Adipocyte (in vitro differentiated cells): ENCODE data around the gene SPNS2.
A peak's percentile ranks its signal among the peaks of the same experiment; 100 is the strongest.

Experiments used
- DNase-seq: peaks from one replicate; pipeline ENCODE4 v3.0.0-alpha.2; 2015; ENCODE audit warnings: low read depth
- H3K27me3 ChIP-seq: replicated peaks from 2 replicates; pipeline ENCODE4 v1.7.0; 2013; ENCODE audit warnings: mild to moderate bottlenecking, low read length, moderate library complexity; ENCODE audit not compliant: control insufficient read depth, insufficient read depth
- H3K36me3 ChIP-seq: 2 replicates; pipeline ENCODE4 v1.7.0; 2013; ENCODE audit warnings: low read length, mild to moderate bottlenecking, moderate library complexity; ENCODE audit not compliant: control insufficient read depth, insufficient read depth, severe bottlenecking
- H3K4me1 ChIP-seq: 2 replicates; pipeline ENCODE4 v1.7.0; 2013; ENCODE audit warnings: mild to moderate bottlenecking, low read length, moderate library complexity; ENCODE audit not compliant: control insufficient read depth, insufficient read depth
- H3K4me3 ChIP-seq: 2 replicates; pipeline ENCODE4 v1.7.0; 2013; ENCODE audit warnings: mild to moderate bottlenecking, low read length, moderate library complexity
- H3K9ac ChIP-seq: 2 replicates; pipeline ENCODE4 v1.7.0; 2013; ENCODE audit warnings: mild to moderate bottlenecking, low read length, moderate library complexity
- H3K9me3 ChIP-seq: 2 replicates; pipeline ENCODE4 v1.7.0; 2013; ENCODE audit warnings: mild to moderate bottlenecking, low read length, moderate library complexity; ENCODE audit not compliant: control insufficient read depth

SPNS2 gene

GRCh38 chr17:4536742-4537411, 38.2 kb downstream of the SPNS2 start:
- Histone ChIP-seq H3K4me1 (peaks cover 20% of the 10 kb centered on the region), H3K9me3 (no peaks in the 10 kb centered on the region), H3K9ac (peak overlapping the region; percentile 55), H3K27me3 (no peaks in the 10 kb centered on the region), H3K36me3 (peaks cover 32% of the 10 kb centered on the region), H3K4me3 (no peak overlapping the region)
- no peak for DNase-seq

DNA sequence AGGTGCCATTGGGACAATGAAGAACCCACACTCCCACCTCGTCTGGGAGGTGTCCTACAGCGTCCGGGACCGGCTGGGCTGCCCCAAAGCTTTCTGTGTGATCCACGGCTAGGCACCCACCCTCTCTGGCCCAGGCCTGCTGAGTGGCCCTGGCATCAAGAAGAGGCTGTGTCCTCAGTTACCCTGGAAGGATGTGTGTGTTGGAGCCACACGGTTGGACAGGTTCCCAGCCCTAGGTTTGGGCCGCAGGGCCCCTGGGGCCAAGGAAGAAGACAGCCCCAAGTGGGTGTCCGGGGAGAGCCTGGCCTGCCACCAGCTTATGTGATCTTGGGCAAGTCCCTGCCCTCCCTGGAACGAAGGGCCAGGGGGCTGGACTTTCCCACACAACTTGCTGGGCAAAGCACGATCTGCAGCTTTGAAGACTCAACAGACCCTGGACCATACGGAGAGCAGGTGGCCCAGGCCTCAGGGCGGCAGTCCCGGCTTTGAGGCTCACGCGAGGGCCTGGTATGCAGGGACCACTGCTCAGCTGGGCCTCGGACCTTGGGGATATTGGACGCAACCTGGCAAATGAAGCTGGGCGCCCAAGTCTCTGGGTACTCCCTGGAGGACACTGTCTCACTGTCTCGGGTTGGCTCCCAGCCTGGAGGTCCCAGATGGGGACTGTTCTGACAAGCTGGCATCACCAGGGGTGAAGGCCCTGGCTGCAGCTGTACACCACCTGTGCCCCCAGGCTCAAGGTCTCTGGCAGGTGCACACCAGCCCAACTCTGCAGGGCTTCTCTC, 39.0 kb downstream of the SPNS2 start:
- peaks cover 20% of the 10 kb centered on the region for H3K4me1 ChIP-seq
- H3K9ac ChIP-seq: peak overlapping the region; percentile 55
- no peaks in the 10 kb centered on the region for H3K9me3 ChIP-seq
- no peaks in the 10 kb centered on the region for H3K27me3 ChIP-seq
- H3K4me3 ChIP-seq: no peak overlapping the region
- H3K36me3 ChIP-seq: peaks cover 40% of the 10 kb centered on the region
- no peak for DNase-seq

DNA sequence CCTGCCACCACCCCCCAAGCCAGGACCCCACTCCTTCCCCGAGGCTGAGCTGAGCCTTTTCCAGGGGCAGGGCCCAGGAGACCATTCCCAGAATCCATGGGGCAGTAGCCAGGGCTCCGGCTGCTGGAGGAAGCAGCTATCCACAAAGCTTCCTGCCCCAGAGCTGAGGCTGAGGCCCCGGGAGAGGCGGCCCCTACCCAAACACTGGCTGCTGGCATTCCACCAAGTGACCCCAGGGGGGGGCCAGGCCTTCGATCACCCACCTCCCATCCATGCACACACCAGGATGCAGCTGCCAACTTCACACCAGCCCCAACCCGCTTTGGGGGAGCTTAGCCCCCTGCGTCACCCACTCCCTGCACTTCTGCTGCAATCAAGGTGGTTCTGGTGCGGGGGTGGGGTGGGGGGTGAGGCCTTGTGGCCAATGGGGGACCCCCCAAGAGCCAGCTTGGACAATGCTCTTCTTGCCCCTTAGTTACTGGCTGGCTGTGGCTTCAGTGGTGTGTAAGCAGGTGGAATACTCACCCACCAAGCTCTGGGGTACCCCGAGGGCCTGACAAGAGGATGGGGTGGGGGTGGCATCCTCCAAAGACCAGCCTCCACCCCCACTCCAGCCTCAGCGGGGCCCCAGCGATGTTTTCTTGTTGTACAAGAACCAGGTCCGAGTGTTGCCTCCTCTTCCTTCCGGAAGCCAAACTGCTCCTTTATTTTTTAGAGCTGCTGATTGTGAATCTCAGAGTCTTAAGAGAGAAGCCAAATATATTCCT, 39.7 kb downstream of the SPNS2 start:
- Histone ChIP-seq H3K27me3 (no peaks in the 10 kb centered on the region), H3K4me1 (peaks cover 20% of the 10 kb centered on the region), H3K9ac (no peak overlapping the region), H3K36me3 (peaks cover 48% of the 10 kb centered on the region), H3K9me3 (no peaks in the 10 kb centered on the region), H3K4me3 (no peak overlapping the region)
- no peak for DNase-seq

- Histone ChIP-seq H3K36me3 (peaks cover 54% of the 10 kb centered on the region), H3K9ac (no peak overlapping the region), H3K4me1 (peaks cover 20% of the 10 kb centered on the region), H3K9me3 (no peaks in the 10 kb centered on the region), H3K27me3 (no peaks in the 10 kb centered on the region), H3K4me3 (no peak overlapping the region)
- DNase-seq: no peak
These were observed 40.3 kb downstream of the SPNS2 start for GRCh38 chr17:4539025-4539424.

GRCh38 chr17:4539576-4540223, 41.0 kb downstream of the SPNS2 start:
- Histone ChIP-seq H3K9ac (no peak overlapping the region), H3K27me3 (no peaks in the 10 kb centered on the region), H3K9me3 (no peaks in the 10 kb centered on the region), H3K36me3 (peaks cover 57% of the 10 kb centered on the region), H3K4me3 (no peak overlapping the region), H3K4me1 (peaks cover 20% of the 10 kb centered on the region)
- no peak for DNase-seq

- Histone ChIP-seq H3K9me3 (no peaks in the 10 kb centered on the region), H3K36me3 (peaks cover 59% of the 10 kb centered on the region), H3K27me3 (no peaks in the 10 kb centered on the region), H3K4me3 (no peak overlapping the region), H3K4me1 (peaks cover 20% of the 10 kb centered on the region), H3K9ac (no peak overlapping the region)
- no peak for DNase-seq
These were observed 41.6 kb downstream of the SPNS2 start for GRCh38 chr17:4540224-4540651.

GRCh38 chr17:4540687-4541327, 42.1 kb downstream of the SPNS2 start:
- peaks cover 64% of the 10 kb centered on the region for H3K36me3 ChIP-seq
- no peak overlapping the region for H3K9ac ChIP-seq
- no peaks in the 10 kb centered on the region for H3K9me3 ChIP-seq
- no peak overlapping the region for H3K4me3 ChIP-seq
- peaks cover 20% of the 10 kb centered on the region for H3K4me1 ChIP-seq
- H3K27me3 ChIP-seq: no peaks in the 10 kb centered on the region
- DNase-seq: no peak

- DNase-seq: no peak
- no peak overlapping the region for H3K9ac ChIP-seq
- H3K9me3 ChIP-seq: no peaks in the 10 kb centered on the region
- H3K4me3 ChIP-seq: no peak overlapping the region
- H3K27me3 ChIP-seq: no peaks in the 10 kb centered on the region
- H3K4me1 ChIP-seq: peaks cover 17% of the 10 kb centered on the region
- peaks cover 68% of the 10 kb centered on the region for H3K36me3 ChIP-seq
These were observed 42.8 kb downstream of the SPNS2 start for GRCh38 chr17:4541328-4542002.

DNA sequence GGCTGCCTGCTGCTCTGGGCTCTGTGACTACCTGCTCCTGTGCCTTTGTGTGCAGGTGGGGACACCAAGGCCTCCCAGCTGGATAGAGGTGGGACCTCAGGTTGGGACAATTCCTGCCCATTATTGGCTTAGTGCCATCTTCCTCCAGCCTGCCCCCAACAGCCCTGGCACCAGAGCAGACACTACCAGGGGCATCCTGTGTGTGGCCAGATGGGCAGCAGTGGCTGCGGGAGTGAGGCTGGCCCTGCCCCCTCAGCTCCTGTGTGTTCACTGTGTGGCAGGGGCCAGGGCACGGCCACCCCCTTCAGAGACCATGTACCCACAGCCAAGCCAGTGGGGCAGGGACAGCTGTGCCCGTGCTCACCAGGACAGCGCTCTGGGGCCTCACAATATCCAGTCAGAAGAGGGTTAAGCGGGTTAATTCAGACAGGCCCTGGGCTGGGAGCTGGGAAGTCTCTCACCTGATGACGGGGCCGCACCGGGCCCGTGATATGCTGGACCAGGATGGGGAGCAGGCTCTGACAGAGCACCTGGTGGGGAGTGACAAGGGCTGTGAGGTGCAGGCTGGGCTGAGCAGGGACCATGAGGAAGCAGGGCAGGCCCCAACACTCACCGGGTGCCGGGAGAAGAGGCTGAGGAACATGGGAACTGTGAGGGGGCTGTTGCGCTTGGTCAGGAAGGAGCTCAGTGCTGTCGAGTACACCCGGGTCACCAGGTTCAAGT, 43.5 kb downstream of the SPNS2 start:
- Histone ChIP-seq H3K27me3 (no peaks in the 10 kb centered on the region), H3K4me3 (no peak overlapping the region), H3K9ac (no peak overlapping the region), H3K4me1 (peaks cover 10% of the 10 kb centered on the region), H3K9me3 (no peaks in the 10 kb centered on the region), H3K36me3 (peaks cover 74% of the 10 kb centered on the region)
- no peak for DNase-seq

DNA sequence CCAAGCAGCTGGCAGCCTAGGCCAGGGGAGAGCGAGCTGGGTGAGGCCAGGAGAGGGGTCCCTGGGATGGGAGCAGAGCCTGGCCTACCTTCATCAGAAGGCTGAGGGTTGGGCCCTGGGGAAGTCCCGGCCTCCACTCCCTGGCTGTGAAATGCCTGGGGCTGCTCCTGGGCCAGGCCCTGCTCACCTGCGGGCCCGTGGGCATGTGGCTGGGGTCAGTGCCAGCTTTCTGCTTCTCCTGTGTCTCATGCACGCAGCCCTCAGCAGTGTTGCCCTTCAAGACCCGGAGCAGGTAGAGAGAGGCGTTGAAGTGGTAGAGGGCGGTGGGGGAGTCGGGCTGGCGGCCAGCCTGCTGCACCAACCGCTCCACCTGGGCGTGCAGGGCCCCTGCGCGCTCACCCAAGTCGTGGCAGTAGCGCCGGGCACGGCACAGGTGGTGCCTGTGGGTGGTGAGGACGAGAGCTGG, 44.1 kb downstream of the SPNS2 start:
- no peak for DNase-seq
- Histone ChIP-seq H3K27me3 (no peaks in the 10 kb centered on the region), H3K4me3 (no peak overlapping the region), H3K9me3 (no peaks in the 10 kb centered on the region), H3K9ac (no peak overlapping the region), H3K36me3 (peaks cover 80% of the 10 kb centered on the region), H3K4me1 (peaks cover 4% of the 10 kb centered on the region)
